Coronary artery (tissue), 2 donors: ENCODE measurements around the gene RTN3.

Source experiments
- DNase-seq: peaks from one replicate; pipeline ENCODE4 v3.0.0-alpha.2; 2017; ENCODE audit warnings: low spot score
- H3K27ac ChIP-seq, 2 donors: fragments of 200-600 bp; sonication (generic); one replicate each; pipeline ENCODE4 v1.5.1; 2016 to 2019
- H3K4me3 ChIP-seq: fragments of 200-600 bp; sonication (generic); 2 replicates; pipeline ENCODE4 v1.5.1; 2016; ENCODE audit warnings: mild to moderate bottlenecking, moderate library complexity
- CTCF ChIP-seq: fragments of 200-600 bp; sonication (generic); IDR thresholded peaks from one replicate; pipeline ENCODE4 v1.5.1; 2019; ENCODE audit warnings: antibody characterized with exemption

RTN3 gene

DNA sequence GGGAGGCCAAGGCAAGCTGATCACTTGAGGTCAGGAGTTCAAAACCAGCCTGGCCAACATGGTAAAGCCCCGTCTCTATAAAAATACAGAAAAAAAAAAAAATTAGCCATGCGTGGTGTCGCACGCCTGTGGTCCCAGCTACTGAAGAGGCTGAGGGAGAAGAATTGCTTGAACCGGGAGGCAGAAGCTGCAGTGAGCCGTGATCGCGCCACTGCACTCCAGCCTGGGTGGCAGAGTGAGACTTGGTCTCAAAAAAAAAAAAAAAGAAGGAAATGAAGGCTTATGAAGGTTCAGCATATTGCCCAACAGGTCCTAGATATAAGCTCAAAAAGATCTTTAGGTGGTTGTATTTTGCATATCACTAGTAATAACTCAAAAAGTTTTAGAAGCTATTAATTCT is 20.3 kb upstream of the RTN3 start:
- Histone ChIP-seq H3K4me3 (no peak overlapping the region), H3K27ac (no peak overlapping the region)
- DNase-seq = no peak
- no peak for TF ChIP-seq CTCF

- no peak for TF ChIP-seq CTCF
- Histone ChIP-seq H3K4me3 (no peak overlapping the region), H3K27ac (no peak overlapping the region)
- DNase-seq = no peak
These were observed 17.5 kb upstream of the RTN3 start for GRCh38 chr11:63663809-63664208.

DNA sequence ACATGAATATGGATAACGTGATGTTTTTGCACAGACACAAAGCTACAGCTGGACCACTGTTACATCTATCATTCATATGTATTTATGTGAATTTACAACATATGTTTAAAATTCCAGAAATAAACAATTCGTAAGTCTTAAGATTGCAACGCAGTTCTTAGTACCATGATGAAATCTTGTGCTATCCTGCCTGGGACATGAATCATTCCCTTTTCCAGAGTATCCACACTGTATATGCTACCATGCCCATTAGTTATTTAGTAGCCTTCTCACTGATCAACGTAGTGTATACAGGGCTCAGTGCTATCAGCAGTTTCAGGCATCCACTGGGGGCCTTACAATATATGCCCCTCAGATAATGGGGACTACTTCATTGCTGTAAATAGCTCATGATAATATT is 14.4 kb upstream of the RTN3 start:
- peak overlapping the region; percentile 3 for H3K4me3 ChIP-seq
- DNase-seq = no peak
- TF ChIP-seq CTCF = no peak
- H3K27ac ChIP-seq = peak overlapping the region in 1 of 2 donors; percentile 86

DNA sequence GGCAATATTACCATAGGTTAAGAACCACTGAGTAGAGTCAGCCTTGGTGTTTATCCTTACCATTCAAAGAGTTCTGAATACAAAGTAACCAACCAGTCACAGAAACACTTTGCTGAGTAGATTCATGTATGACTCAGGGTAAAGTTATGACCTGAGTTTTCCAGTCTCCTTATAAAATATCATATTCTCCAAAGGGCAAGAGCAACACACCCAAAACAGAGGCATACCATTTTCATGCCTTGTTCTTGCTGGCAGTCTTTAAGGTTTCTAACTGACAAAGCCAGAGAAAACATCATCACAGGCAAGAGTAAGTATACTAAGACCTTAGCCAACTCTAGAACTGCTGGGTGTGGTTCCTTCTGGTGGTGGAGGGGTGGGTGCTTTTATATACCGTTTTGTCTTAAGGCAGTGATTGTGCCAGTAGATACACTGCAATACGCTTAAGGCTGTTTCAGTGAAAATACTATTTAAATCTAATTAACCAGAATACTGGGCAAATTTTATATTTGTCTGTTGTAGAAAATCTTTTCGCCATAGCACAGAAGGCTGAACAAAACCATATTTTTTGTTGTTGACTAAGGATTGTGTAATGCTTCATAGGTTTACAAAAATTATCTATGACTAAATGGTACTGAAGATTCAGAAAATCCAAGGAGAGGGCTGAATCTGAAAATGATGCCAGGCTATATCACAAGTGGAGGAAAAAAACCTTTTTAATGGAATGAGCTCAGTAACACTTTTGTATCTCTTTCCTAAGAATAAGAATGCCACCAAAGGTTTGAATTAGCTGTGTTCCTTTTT is 13.1 kb upstream of the RTN3 start:
- TF ChIP-seq CTCF = no peak
- Histone ChIP-seq H3K4me3 (peak overlapping the region; percentile 48), H3K27ac (peak overlapping the region; percentile 86 to 99)
- no peak for DNase-seq

DNA sequence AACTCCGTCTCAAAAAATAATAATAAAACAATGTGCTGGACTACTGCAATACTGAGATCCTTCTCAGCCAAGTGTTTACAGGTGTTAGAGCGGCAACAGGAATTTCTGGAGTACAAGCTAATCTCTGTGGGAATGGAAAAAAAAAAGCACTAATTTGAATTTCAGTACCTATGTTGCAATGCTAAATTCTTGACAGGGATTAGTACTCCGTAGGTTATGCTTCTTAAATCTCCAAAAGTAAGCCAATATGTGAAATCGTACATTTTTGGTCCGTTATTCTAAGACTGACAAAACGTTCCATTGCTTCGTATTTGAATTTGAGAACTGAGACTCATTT is 11.2 kb upstream of the RTN3 start:
- peak overlapping the region; percentile 98 to 99 for H3K27ac ChIP-seq
- TF ChIP-seq CTCF = no peak
- no peak for DNase-seq
- peak overlapping the region; percentile 84 for H3K4me3 ChIP-seq

DNA sequence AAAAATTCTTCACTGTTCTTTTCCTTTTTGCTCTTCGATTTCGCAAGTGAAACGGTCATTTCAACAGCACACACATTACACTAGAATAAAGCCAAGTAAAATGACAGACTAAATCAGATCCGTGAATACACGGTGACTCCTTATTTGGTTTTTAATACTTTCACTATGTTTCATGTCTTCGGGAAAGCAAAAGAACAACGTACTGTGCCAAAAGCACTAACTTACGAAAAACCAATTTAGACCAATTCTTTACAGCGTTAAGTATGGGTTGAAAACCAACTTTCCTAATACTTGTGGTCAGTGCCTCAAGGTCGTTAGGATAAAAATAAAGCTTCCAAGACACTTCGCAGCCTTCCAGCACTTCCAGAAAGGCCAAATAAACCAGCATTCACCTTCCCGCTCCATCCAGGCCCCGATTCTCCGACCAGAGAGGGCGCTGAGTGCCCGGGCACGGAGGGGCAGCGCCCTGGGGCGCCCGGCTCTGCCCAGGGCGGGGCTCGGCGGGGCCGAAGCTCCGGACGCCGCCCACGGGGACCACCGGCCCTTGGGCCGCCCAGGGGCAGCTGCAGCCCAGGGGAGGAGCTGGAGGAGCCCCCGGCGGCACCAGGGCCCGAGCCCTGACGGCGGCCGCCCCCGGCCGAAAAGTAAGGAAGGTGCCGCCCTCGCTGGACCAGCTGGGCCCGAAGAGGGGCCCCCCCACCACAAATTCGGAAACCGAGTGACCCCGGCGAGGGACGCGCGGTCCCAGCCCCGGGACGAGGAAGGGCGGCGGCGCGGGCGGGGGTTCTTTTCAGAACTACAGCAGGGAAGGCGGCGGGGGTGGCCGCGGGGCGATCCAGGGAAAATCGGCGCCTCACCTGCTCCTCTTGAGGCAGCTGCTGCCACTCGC is 10.6 kb upstream of the RTN3 start:
- H3K27ac ChIP-seq = peak overlapping the region; percentile 98 to 99
- DNase-seq = no peak
- H3K4me3 ChIP-seq = peak overlapping the region; percentile 84
- no peak for TF ChIP-seq CTCF
